ENCODE data around the gene LIPG.

Gene LIPG

DNA sequence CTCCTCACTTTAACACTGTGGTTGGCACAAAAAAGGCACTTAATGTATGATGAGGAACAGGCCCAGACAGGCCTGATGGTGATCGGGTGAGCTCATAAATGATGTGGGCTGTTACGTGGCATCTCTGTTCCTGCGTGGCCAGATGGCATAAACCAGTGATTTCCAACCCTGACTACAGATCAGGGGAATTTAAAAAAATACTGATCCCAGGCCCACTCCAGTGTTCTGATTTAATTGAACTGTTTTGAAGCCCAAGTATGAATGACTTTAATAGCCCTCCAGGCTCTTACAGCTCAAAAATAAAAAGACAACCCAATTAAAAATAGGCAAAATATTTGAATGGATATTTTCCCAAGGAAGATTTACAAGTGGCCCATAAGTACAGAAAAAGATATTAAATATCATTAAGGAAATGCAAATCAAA, 48.2 kb downstream of the LIPG start:
- no peak for DNase-seq (ENCODE audit: low read depth)
- TF ChIP-seq, protein P1, sequence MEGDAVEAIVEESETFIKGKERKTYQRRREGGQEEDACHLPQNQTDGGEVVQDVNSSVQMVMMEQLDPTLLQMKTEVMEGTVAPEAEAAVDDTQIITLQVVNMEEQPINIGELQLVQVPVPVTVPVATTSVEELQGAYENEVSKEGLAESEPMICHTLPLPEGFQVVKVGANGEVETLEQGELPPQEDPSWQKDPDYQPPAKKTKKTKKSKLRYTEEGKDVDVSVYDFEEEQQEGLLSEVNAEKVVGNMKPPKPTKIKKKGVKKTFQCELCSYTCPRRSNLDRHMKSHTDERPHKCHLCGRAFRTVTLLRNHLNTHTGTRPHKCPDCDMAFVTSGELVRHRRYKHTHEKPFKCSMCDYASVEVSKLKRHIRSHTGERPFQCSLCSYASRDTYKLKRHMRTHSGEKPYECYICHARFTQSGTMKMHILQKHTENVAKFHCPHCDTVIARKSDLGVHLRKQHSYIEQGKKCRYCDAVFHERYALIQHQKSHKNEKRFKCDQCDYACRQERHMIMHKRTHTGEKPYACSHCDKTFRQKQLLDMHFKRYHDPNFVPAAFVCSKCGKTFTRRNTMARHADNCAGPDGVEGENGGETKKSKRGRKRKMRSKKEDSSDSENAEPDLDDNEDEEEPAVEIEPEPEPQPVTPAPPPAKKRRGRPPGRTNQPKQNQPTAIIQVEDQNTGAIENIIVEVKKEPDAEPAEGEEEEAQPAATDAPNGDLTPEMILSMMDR (conservative IDR thresholded peaks at IDR 0.05; ENCODE audit: low read depth, low read length): no peak
- H3K4me3 ChIP-seq (ENCODE audit: low read length): no peak overlapping the region

DNA sequence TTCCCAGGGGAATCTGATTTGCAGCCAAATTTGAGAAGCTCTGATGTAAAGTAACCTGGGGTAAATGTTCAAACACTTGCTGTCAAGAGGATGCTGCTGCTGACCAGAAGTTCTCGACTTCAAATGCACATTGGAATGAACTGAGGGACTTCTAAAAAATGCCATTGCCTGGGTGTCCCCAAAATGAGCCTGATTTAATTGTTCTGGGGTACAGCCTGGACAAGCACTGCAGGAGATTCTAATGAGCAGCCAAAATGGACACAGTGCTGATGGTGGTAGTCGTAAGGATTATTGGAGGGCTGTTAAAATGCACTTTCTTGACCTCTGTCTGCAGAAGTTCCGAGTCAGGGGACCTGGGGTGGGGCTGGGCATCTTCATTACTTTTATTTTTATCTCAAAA, 49.5 kb downstream of the LIPG start:
- TF ChIP-seq, protein P1 (conservative IDR thresholded peaks at IDR 0.05; ENCODE audit: low read depth, low read length): no peak
- DNase-seq (ENCODE audit: low read depth): no peak

DNA sequence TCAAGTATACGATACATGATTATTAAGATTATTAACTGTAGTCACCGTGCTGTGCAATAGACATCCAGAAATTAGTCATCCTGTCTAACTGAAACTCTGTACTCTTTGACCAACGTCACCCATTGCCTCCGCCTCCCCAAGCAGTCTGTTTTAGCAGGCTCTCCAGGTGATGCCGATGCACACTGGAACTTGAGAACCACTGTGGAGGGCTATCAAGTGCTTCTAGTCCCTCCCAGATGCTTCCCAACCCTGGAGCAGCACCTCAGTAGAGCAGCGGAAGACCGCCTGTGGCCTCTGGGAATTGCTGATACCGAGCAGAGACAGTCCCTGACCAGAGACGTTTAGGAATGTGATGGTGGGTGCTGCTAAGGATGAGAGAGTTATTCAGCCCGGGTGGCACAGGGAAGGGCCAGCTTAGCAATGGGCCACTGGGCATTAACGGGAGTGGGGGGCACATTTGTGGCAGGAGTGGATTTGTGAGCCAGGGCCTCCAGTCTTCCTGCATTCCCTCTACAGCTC, 50.7 kb downstream of the LIPG start:
- H3K4me3 ChIP-seq (ENCODE audit: low read length): no peak overlapping the region
- TF ChIP-seq, protein P1 (conservative IDR thresholded peaks at IDR 0.05; ENCODE audit: low read depth, low read length): no peak
- peak; percentile 11 for DNase-seq (ENCODE audit: low read depth)

More for the DNA sequence above, 49.5 kb downstream of the LIPG start:
- H3K4me3 ChIP-seq (ENCODE audit: low read length): no peak overlapping the region

DNA sequence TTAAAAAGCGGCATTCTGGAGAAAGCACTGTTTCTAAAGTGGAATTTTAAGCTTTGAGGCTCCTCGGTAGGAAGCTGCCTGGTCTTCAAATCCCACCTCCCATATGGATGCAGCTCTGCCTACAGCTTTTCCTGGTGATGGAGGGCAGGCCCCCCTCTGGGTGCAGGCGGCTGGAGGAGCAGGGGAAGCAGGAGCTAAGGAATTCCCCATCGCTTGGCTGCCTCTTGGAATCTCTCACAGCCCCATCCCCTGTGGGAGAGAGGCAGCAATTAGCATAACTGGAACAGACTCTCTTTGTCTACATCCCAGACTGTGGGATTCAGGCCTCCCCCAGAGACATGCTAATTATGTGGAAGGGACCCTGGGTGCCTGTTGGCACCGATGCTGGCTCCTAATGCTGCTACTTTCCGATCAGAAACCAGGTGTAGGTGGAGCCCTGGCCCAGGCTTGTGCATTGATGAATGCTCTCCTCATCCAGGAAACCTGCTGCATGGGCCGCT, 51.3 kb downstream of the LIPG start:
- no peak overlapping the region for H3K4me3 ChIP-seq (ENCODE audit: low read length)
- peak; percentile 81 for DNase-seq (ENCODE audit: low read depth)
- TF ChIP-seq, protein P1 (conservative IDR thresholded peaks at IDR 0.05; ENCODE audit: low read depth, low read length): no peak

DNA sequence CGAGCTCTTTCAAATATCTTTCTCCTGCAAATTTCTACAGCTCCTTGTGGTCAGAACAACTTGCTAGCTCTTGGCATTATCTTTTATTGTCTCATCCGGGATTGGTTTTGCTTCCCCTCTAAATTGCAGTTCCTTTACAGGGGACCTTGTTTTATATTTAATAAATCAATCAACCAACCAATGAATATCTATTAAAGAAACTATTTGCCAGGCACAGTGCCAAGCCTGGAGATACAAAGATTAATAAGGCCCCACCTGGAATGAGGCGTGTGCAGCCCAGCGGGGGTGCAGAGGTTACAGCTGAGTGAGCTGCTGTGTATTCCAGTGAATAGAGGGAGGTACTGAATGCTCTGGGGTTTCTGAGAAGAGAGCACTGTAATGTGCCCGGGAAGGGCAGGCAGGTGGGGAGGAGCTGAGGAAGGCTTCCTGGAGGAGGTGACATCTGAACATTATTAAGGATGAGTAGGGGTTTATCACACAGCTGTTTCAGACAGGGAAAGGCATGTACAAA, 51.8 kb downstream of the LIPG start:
- TF ChIP-seq, protein P1 (conservative IDR thresholded peaks at IDR 0.05; ENCODE audit: low read depth, low read length): no peak
- DNase-seq (ENCODE audit: low read depth): peak; percentile 12
- H3K4me3 ChIP-seq (ENCODE audit: low read length): no peak overlapping the region

DNA sequence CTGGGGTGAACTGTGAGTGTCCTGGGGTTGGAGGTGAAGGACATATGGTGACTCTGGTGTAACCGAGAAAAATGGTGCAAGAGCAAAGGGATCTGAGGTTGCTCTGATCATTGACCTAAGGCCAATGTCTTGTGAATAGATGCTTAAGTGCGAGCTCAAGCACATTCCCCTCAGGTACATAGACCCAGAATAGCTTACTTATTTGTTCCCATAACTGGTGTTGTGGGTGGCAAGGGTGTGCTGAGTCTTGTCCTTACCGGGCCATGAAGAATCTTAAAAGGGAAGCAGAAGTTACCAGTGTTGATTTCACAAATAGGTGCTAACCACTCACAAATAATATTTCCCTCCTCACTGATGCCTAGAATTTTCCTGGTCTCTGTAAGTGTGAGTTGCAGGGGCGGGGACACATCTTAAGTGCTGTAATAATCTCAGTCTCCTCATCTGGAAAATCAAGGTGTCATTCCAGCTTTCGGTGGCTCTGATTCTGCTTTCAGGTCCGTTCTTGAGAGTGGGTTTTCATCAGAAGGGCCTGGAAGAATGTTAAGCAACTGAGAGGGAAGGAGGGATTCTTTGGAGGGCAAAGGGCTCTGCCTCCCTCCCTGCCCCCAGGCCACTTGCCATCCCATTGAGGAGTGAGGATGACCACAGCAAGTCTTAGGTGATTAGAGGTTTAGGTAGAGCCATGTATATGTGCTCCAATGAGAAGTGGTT, 54.9 kb downstream of the LIPG start:
- no peak overlapping the region for H3K4me3 ChIP-seq (ENCODE audit: low read length)
- DNase-seq (ENCODE audit: low read depth): no peak
- TF ChIP-seq, protein P1 (conservative IDR thresholded peaks at IDR 0.05; ENCODE audit: low read depth, low read length): no peak

DNA sequence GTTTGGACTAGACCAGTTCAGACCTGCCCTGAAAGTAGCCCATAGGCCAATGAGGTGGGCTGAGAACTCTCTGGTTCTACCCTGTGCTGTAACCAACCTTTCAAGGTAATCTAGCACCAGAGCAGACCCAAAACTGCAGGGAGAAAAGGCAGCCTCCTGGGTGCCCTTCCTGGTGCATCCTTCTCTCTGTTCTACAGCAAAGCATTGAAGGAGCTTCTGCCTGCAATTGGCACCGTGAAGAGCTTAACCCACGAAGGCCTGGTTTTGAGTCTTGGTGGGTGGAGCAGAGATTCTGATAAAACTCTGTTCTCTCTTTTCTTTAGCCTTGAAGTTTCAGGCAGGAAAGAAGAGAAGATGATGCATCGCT, 55.5 kb downstream of the LIPG start:
- TF ChIP-seq, protein P1 (conservative IDR thresholded peaks at IDR 0.05; ENCODE audit: low read depth, low read length): no peak
- no peak overlapping the region for H3K4me3 ChIP-seq (ENCODE audit: low read length)
- no peak for DNase-seq (ENCODE audit: low read depth)

All from retinal pigment epithelial cell (primary cell).